Aorta (tissue), 5 donors: ENCODE results near the gene PDE1C. TPM values are rescaled to one million over a fixed set of nuclear protein-coding genes. Genes with fewer than 3 reads are reported as not detected.

ENCODE experiments used
- ATAC-seq: fragments of 200-7000 bp; cut with Tn5 transposase; one replicate; pipeline ENCODE4 v1.9.1; 2022; ENCODE audit warnings: moderate library complexity; ENCODE audit not compliant: low FRiP score
- DNase-seq, 2 donors: peaks; one replicate each; pipeline ENCODE4 v3.0.0-alpha.2; 2020
- H3K27ac ChIP-seq, 2 donors: one replicate each; pipeline ENCODE4 v1.5.1; 2013; ENCODE audit warnings: low read length in 2 of 2, mild to moderate bottlenecking in 2 of 2, moderate library complexity in 2 of 2, control low read depth in 1 of 2, inconsistent platforms in 1 of 2, low read depth in 1 of 2
- H3K27me3 ChIP-seq, 2 donors: one replicate each; pipeline ENCODE4 v1.6.1; 2013; ENCODE audit warnings: control low read depth in 1 of 2, low read length in 1 of 2, mild to moderate bottlenecking in 1 of 2, moderate library complexity in 1 of 2; ENCODE audit not compliant: insufficient read depth in 2 of 2, control insufficient read depth in 1 of 2
- H3K36me3 ChIP-seq, 2 donors: one replicate each; pipeline ENCODE4 v1.6.1; 2013; ENCODE audit warnings: control low read depth in 1 of 2, low read length in 1 of 2, mild to moderate bottlenecking in 1 of 2; ENCODE audit not compliant: insufficient read depth in 2 of 2, control insufficient read depth in 1 of 2
- H3K4me1 ChIP-seq, 2 donors: one replicate each; pipeline ENCODE4 v1.6.1; 2013; ENCODE audit warnings: low read length in 2 of 2, control low read depth in 1 of 2, mild to moderate bottlenecking in 1 of 2, moderate library complexity in 1 of 2; ENCODE audit not compliant: insufficient read depth in 2 of 2, control insufficient read depth in 1 of 2
- H3K4me3 ChIP-seq, 2 donors: one replicate each; pipeline ENCODE4 v1.5.1; 2013; ENCODE audit warnings: low read length in 2 of 2, control low read depth in 1 of 2, mild to moderate bottlenecking in 1 of 2
- H3K9me3 ChIP-seq: one replicate; pipeline ENCODE4 v1.6.1; 2013; ENCODE audit warnings: mild to moderate bottlenecking, low read length; ENCODE audit not compliant: control insufficient read depth
- WGBS, 2 donors: extraction: QIAGEN DNeasy Blood & Tissue Kit; methylation state at CpG; one replicate each; pipeline ENCODE4 v1.1.7; 2013; 5-methylcytosine and 5-hydroxymethylcytosine counted together
- intact Hi-C, 2 donors: fragments of 100-400 bp; cut with DNase I; formaldehyde crosslinking; loops; one replicate each; pipeline versions ENCODE4 v1.14.2 to v1.15.0; 2022
- polyA plus RNA-seq, 2 donors: library from polyadenylated mRNA; stranded (reverse); fragments of 200-250 nt; gene quantifications; one replicate each; pipeline ENCODE4 v1.2.3, GENCODE V29; 2013
- total RNA-seq, 2 donors: library from RNA; stranded (reverse); fragmentation: NEBNext Ultra II Directional; extraction: Animal tissue kit (Norgen Biotek cat#: 25700); gene quantifications; one replicate each; pipeline ENCODE4 v1.2.1, GENCODE V29; 2021
- donor health status: healthy with polysubstance abuse.
- donor health status: Bipolar disorder and iron deficiency.
- donor health status: DM: no; HTN: no; CAD: no.
- donor health status: DM: no; HTN: no; CAD: no.
- donor health status: DM: yes; HTN: yes; CAD: no.

PDE1C gene
- total and polyA plus RNA-seq, 4 donors: 0.84 to 7.1 (median 4.6) TPM

DNA sequence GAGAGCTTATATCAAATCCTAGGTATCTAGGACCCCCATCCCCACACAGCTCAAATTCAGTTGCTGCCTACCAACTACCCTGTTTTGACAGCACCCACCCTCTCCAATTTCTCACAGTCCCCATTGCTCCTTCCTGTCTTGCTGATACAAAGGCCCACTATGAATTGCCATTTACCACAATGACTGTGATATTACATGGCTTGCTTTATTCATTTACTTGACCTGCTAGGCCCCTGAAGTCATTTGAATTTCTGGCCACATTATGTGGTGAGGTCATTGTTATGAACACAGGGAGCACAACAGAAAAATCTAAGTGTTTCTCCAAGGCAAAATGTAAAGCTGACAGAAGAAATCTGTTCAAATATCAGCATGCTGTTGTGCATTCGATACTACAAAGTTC lies 281.8 kb downstream of the PDE1C start:
- Histone ChIP-seq H3K9me3 (no peaks in the 10 kb centered on the region), H3K4me3 (no peak overlapping the region), H3K27ac (no peak overlapping the region), H3K27me3 (no peaks in the 10 kb centered on the region), H3K36me3 (no peaks in the 10 kb centered on the region), H3K4me1 (no peaks in the 10 kb centered on the region)
- intact Hi-C loops: no loop called here
- DNase-seq (no peak), ATAC-seq (no peak)
- WGBS, 2 donors: 63 to 72% methylated on average over 1 of the region's 1 CpG

DNA sequence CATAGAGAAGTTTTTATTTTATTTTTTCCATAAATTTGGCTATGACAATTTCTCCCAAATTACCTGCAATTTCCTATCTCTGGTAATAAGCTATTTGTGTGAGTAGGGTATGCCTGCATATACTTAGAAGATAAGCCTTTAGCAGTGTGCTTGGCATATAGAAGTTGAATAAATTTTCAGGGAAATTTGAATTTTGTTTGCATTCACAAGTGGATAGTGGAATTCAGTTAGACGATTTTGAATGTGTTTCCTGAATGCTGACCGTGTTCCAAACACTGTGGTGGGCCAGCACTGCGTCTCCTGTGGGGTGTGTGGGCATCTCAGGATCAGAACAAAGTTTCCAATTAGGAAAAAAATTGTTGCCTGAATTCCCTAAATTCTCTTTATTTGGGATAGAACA lies 283.9 kb downstream of the PDE1C start:
- no peaks in the 10 kb centered on the region for H3K36me3 ChIP-seq
- no peaks in the 10 kb centered on the region for H3K9me3 ChIP-seq
- DNase-seq (no peak), ATAC-seq (no peak)
- H3K27ac ChIP-seq: no peak overlapping the region
- H3K4me1 ChIP-seq: no peaks in the 10 kb centered on the region
- intact Hi-C loops: no loop called here
- 59 to 74% methylated on average over 3 of the region's 3 CpGs for WGBS, 2 donors
- H3K27me3 ChIP-seq: no peaks in the 10 kb centered on the region
- no peak overlapping the region for H3K4me3 ChIP-seq

DNA sequence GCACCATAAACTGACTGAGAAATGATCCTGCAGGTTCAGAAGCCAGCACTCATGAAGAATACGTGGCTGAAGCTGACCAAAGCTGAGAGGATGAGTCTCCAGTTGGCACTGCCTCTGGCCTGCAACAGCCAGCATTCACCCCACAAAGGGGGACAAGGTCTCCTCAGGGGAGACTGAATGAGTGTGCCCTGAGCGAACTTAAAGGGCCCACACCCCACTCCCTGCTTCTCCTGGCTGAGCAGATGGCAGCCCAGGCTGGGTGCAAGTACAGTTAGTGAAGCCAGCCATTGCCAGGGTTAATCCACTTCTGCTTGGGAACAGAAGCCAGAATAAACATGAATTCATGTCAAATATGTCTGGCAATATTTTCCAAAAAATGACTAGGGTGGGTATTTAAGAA lies 285.1 kb downstream of the PDE1C start:
- H3K36me3 ChIP-seq: no peaks in the 10 kb centered on the region
- H3K27ac ChIP-seq: no peak overlapping the region
- DNase-seq: no peak
- no peaks in the 10 kb centered on the region for H3K9me3 ChIP-seq
- no peak for ATAC-seq
- H3K4me1 ChIP-seq: no peaks in the 10 kb centered on the region
- intact Hi-C loops: no loop called here
- H3K27me3 ChIP-seq: no peaks in the 10 kb centered on the region
- no peak overlapping the region for H3K4me3 ChIP-seq
- WGBS, 2 donors: 24 to 32% methylated on average over 2 of the region's 2 CpGs

- Histone ChIP-seq H3K27ac (no peak overlapping the region), H3K9me3 (no peaks in the 10 kb centered on the region), H3K36me3 (no peaks in the 10 kb centered on the region), H3K4me1 (no peaks in the 10 kb centered on the region), H3K4me3 (no peak overlapping the region), H3K27me3 (no peaks in the 10 kb centered on the region)
- DNase-seq (no peak), ATAC-seq (no peak)
- intact Hi-C loops: no loop called here
- WGBS, 2 donors: 65 to 70% methylated on average over 2 of the region's 2 CpGs
Measured at GRCh38 chr7:31783221-31783620, 287.0 kb downstream of the PDE1C start.

DNA sequence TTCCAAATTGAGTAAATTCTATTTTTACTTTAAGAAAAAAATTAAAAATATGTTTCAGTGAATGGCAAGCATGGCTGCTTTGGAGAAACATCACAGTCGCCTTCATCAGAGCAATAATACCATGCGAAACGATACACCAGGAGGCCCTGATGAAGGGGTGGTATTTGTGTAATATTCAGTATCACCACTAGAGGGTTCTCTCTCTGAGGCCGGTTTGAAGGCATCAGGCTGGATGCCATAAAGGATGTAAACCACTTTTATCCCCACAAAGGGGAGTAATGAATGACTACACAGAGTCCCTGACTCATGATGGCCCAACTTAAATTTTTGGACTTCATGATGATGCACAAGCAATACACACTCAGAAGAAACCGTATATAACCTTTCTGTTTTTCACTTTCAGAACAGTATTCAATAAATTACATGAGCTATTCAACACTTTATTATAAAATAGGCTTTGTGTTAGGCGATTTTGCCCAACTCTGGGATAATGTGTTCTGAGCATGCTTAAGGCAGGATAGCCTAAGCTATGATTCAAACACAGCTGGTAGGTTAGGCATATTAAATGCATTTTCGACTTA lies 287.7 kb downstream of the PDE1C start:
- intact Hi-C loops: no loop called here
- Histone ChIP-seq H3K36me3 (no peaks in the 10 kb centered on the region), H3K4me3 (no peak overlapping the region), H3K4me1 (no peaks in the 10 kb centered on the region), H3K27ac (no peak overlapping the region), H3K27me3 (no peaks in the 10 kb centered on the region), H3K9me3 (no peaks in the 10 kb centered on the region)
- ATAC-seq: peak; percentile 46
- DNase-seq: no peak
- WGBS, 2 donors: 47 to 55% methylated on average over 7 of the region's 7 CpGs

DNA sequence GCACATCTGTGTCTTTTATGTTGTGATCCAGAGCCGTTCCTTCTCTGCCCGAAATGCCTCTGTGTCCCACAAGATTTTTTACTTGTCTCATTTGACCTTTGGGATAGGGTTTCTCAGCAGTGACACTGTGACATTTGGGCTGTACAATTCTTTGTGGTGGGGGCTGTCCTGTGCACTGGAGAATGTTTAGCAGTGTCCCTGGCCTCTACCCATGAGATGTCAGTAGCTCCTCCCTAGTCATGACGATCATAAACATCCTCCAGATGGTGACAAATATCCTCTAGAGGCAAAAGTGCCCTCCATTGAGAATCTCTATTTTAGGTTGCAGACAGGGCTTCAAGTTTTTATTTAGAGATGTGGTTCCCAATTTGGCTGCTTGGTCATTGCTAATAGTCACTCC lies 291.9 kb downstream of the PDE1C start:
- H3K27me3 ChIP-seq: no peaks in the 10 kb centered on the region
- WGBS, 2 donors: 73 to 82% methylated on average over 3 of the region's 3 CpGs
- no peaks in the 10 kb centered on the region for H3K4me1 ChIP-seq
- H3K27ac ChIP-seq: no peak overlapping the region
- DNase-seq (no peak), ATAC-seq (no peak)
- no peaks in the 10 kb centered on the region for H3K9me3 ChIP-seq
- intact Hi-C loops: no loop called here
- H3K4me3 ChIP-seq: no peak overlapping the region
- no peaks in the 10 kb centered on the region for H3K36me3 ChIP-seq

- no peaks in the 10 kb centered on the region for H3K36me3 ChIP-seq
- no peak for DNase-seq
- intact Hi-C loops: no loop called here
- ATAC-seq: no peak
- WGBS, 2 donors: 76 to 78% methylated on average over 3 of the region's 3 CpGs
- no peaks in the 10 kb centered on the region for H3K4me1 ChIP-seq
- H3K4me3 ChIP-seq: no peak overlapping the region
- peaks cover 1% of the 10 kb centered on the region for H3K9me3 ChIP-seq
- no peak overlapping the region for H3K27ac ChIP-seq
- H3K27me3 ChIP-seq: no peaks in the 10 kb centered on the region
Measured at GRCh38 chr7:31776616-31777015, 293.6 kb downstream of the PDE1C start.

DNA sequence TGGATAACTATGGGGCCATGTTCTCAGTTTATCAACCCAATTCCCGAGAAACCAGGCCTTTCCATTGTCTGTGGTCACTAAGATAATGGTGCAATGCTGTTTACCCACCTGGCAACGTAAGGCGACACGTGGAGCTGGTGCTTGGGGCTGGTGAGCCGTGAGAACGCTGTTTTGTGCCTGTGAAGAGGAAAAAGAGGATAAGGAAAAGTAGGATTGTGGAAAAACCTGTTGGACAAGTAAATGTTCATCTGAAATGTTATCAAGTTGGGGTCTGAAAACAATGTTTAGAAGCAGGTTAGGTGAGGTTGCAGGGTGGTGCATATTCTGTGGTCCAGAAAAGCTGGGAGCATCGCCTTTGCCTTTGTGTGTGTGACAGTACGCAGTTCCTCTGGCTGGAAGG lies 294.7 kb downstream of the PDE1C start:
- WGBS, 2 donors: 87% methylated on average over 8 of the region's 8 CpGs

GRCh38 chr7:31772211-31772610 lies 298.0 kb downstream of the PDE1C start:
- DNase-seq: no peak
- ATAC-seq: no peak
- no peak overlapping the region for H3K27ac ChIP-seq
- WGBS, 2 donors: 88 to 90% methylated on average over 2 of the region's 2 CpGs
- intact Hi-C loops: no loop called here
- no peaks in the 10 kb centered on the region for H3K4me1 ChIP-seq
- H3K27me3 ChIP-seq: no peaks in the 10 kb centered on the region
- H3K36me3 ChIP-seq: no peaks in the 10 kb centered on the region
- H3K9me3 ChIP-seq: peaks cover 1% of the 10 kb centered on the region
- H3K4me3 ChIP-seq: no peak overlapping the region

More for the DNA sequence above, 294.7 kb downstream of the PDE1C start:
- H3K36me3 ChIP-seq: no peaks in the 10 kb centered on the region
- H3K4me3 ChIP-seq: no peak overlapping the region
- DNase-seq (no peak), ATAC-seq (no peak)
- peaks cover 1% of the 10 kb centered on the region for H3K9me3 ChIP-seq
- H3K27me3 ChIP-seq: no peaks in the 10 kb centered on the region
- no peaks in the 10 kb centered on the region for H3K4me1 ChIP-seq
- H3K27ac ChIP-seq: no peak overlapping the region
- intact Hi-C loops: no loop called here
